ENCODE results near the gene RTN4. TPM values are rescaled to one million over a fixed set of nuclear protein-coding genes. Genes with fewer than 3 reads are reported as not detected.

Gene RTN4
- total RNA-seq, 1 experiment from 2014 or later, result 200 TPM

GRCh38 chr2:54964816-54965215 is 85.4 kb downstream of the RTN4 start:
- Mint-ChIP-seq H3K4me3 (no peak overlapping the region), H3K27me3 (ENCODE audit: low read depth) (no peaks in the 10 kb centered on the region; the same call in 1 of the 2 replicates), H3K9me3 (no peaks in the 10 kb centered on the region), H3K27ac (peak overlapping the region in 2 of 3 experiments; percentile 7 to 42; a peak in 1 of 7 replicates), H3K4me1 (peaks cover 32 to 37% of the 10 kb centered on the region in 2 experiments), H3K36me3 (ENCODE audit: insufficient read depth in 1 of 3, low read depth in 3 of 3) (peaks cover 12 to 15% (median 14%) of the 10 kb centered on the region in 3 experiments)
- no peak overlapping the region for H3K56ac ChIP-seq (ENCODE audit: insufficient read length, low read depth, low read length)
- no peak overlapping the region for H4K5ac ChIP-seq (ENCODE audit: insufficient read length, low read depth, low read length)
- DNase-seq, result no peak
- no peak overlapping the region for H2AFZ ChIP-seq (ENCODE audit: low read length)
- TF ChIP-seq CTCF (conservative IDR thresholded peaks at IDR 0.05), result no peak
- no peak overlapping the region for H3K18ac ChIP-seq (ENCODE audit: insufficient read length, low read depth, low read length)
- no peaks in the 10 kb centered on the region for H3K9me3 ChIP-seq (ENCODE audit: control insufficient read depth, low read depth, low read length)
- no peak overlapping the region for H2BK12ac ChIP-seq (ENCODE audit: insufficient read length, low read depth, low read length)
- WGBS (ENCODE audit: extremely low coverage, insufficient read length, low lambda C conversion rate), result no CpG with 5 or more reads among the region's 4 CpGs
- no peak overlapping the region for H2BK15ac ChIP-seq (ENCODE audit: low read depth, low read length)
- H3K79me1 ChIP-seq (ENCODE audit: insufficient read depth, low read depth, low read length, poor library complexity, severe bottlenecking), result no peaks in the 10 kb centered on the region
- no peak overlapping the region for H2BK5ac ChIP-seq (ENCODE audit: insufficient read length, low read length)
- no peak overlapping the region for H3K14ac ChIP-seq (ENCODE audit: insufficient read depth, low read length)
- no peak overlapping the region for H3K4me2 ChIP-seq (ENCODE audit: insufficient read depth, insufficient read length, low read length)
- no peak overlapping the region for H3K9ac ChIP-seq (ENCODE audit: extremely low read depth, insufficient read length, low read length)
- no peaks in the 10 kb centered on the region for H4K20me1 ChIP-seq (ENCODE audit: control insufficient read depth, insufficient read depth, insufficient read length)
- peaks cover 2% of the 10 kb centered on the region; the same call in 1 of the 2 replicates for H3K4me1 ChIP-seq (ENCODE audit: insufficient read depth, low read length)
- no peak overlapping the region for H3K4ac ChIP-seq (ENCODE audit: low read depth, low read length)
- H2BK120ac ChIP-seq (ENCODE audit: low read depth, low read length, poor library complexity, severe bottlenecking), result no peak overlapping the region
- H3K79me2 ChIP-seq (ENCODE audit: insufficient read depth, low read length), result no peaks in the 10 kb centered on the region
- H3K23me2 ChIP-seq (ENCODE audit: insufficient read length, low read depth, low read length, poor library complexity, severe bottlenecking), result no peaks in the 10 kb centered on the region
- H2AK5ac ChIP-seq (ENCODE audit: insufficient read length, low read length), result no peak overlapping the region
- H4K8ac ChIP-seq (replicated peaks; ENCODE audit: insufficient read length, low read depth, low read length), result no peak overlapping the region
- no peak overlapping the region for H3K23ac ChIP-seq (ENCODE audit: insufficient read length, low read depth, low read length)
- no peaks in the 10 kb centered on the region for H3K27me3 ChIP-seq (ENCODE audit: insufficient read depth, low read length)
- H3K27ac ChIP-seq (ENCODE audit: insufficient read length, low read depth, low read length), result no peak overlapping the region
- no peak overlapping the region for H3T11ph ChIP-seq (ENCODE audit: low read length)
- no peak overlapping the region for H2BK20ac ChIP-seq (ENCODE audit: low read depth, low read length, poor library complexity, severe bottlenecking)
- no peak overlapping the region for H4K91ac ChIP-seq (ENCODE audit: insufficient read length, low read depth, low read length)

All from H9 (cell line).